GM19455 (cell line): ENCODE data around the gene TPD52L3.

Source experiments
- ATAC-seq: cut with Tn5 transposase; IDR thresholded peaks from one replicate; pipeline ENCODE4 v1.9.1; 2021; ENCODE audit not compliant: unreplicated experiment

Gene TPD52L3

DNA sequence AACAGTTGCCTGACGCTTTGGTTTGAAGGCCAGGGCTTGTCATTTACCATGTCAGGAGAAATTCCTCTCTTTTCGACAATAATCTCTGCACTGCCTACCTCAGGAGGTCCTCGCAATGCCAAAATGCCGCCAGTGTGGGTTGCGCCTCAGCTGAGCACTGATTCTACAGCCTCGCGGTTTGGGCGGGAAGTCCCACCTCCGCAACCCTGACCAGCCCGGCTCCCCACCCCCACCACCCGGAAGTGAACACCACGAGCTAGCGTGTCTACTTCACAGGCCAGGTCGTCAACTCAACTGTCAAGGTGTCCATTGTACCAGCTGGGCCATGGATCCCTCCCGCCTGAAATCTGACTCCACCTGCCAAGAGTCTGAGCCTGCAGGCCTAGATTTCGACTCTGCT lies at the start of gene TPD52L3:
Gene TPD52L3, plus strand, starts transcription at position 273 of the 400 bp plus-strand sequence. CDS start 221 bp downstream, outside the sequence.
- ATAC-seq = no peak

DNA sequence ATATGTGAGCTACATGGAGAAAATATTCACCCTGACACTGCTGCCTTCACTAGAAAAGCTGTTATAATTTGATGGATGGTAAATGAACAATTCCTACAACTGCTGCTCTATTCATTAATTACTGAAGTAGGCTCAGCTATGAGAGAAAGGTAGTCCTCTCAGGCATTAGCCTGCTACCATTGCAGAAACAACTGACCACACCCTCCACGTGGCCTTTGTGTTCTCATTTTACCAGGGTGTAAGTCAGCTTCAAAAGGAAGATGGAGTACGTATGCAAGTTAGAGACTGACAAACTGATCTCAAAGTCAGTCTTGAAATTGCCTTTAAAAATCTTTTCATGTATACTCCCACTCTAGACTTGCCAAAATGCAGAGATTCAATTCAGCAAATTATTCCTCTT lies 26.3 kb upstream of the TPD52L3 start:
- ATAC-seq = no peak

DNA sequence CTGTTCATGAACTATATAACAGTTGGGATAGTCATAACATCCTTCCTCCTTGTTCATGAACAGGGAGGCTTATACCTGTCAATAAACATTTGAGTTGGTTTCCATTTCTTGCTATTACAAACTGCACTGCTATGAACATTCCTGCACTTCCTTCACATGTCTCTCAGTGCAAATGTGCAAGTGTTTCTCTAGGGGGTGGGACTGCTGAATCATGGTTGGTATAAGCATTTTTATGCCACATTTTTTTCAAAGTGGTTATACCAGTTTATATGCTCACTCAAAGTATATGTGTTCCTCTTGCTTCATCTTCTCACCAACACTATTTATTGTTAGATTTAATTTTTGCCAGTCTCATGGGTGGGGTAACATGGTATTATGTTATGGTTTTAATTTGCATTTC lies 25.8 kb upstream of the TPD52L3 start:
- no peak for ATAC-seq

DNA sequence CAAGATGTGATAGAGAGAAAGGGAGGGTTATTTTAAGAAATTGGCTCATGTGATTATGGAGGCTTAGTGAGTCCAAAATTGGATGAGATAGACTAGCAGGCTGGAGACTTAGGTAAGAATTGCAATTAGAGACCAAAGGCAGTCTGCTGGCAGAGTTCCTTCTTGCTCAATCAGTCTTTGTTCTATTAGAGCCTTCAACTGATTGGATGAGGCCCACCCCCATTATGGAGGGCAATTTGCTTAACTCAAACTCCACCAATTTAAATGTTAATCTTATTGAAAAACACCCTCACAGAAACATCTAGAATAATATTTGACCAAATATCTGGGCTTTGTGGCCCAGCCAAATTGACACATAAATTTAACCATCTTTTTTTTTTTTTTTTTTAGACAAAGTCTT lies 23.9 kb upstream of the TPD52L3 start:
- no peak for ATAC-seq

DNA sequence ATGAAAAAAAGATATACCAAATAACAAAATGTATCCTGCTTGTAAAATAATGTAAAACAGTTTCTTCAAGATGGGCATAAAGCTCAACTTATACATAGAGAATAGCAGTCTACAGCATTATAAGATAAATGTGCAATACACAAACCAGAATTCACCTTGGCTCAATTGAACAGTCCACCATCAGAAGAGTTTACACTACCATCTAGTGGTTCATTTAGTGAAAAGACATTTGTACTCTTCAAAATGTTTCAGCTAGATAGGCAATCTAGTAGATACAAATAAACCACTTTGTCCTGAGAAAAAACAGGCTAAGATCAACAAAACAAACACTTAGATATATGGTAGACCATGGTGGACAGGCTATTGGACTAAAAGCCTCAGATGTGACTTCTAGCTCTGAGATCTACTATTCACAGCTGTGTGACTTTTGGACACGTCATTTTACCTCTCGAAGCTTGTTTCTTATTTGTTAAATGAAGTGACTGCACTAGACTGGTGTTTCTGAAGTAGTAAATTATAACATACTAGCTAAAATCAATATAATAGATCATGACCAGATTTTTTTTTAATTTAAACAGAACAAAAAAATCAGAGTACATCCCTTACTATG lies 22.1 kb upstream of the TPD52L3 start:
- no peak for ATAC-seq

DNA sequence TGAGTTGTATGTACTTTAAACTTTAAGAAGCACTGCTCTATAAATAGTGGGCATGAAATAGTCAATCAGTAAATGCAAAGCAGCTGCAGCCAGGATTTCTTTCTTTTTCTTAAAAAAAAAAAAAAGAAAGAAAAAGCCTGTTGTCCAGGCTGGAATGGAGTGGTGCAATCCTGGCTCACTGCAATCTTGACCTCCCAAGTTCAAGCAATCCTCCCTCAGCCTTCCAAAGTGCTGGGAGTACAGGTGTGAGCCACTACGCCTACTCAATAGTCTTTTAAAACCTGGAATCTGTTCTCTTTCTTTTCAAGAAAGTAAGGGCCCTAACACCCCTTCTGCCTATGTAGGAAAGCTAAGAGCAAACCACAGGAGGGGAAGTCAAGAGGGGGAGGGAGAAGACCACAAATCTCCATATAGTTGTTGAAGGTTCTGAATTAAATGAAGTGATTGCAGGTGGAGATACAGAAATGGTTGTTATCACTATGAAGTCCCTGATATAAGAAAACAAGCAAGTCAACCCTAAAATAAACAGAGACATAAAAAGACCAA lies 20.6 kb upstream of the TPD52L3 start:
- ATAC-seq = no peak

DNA sequence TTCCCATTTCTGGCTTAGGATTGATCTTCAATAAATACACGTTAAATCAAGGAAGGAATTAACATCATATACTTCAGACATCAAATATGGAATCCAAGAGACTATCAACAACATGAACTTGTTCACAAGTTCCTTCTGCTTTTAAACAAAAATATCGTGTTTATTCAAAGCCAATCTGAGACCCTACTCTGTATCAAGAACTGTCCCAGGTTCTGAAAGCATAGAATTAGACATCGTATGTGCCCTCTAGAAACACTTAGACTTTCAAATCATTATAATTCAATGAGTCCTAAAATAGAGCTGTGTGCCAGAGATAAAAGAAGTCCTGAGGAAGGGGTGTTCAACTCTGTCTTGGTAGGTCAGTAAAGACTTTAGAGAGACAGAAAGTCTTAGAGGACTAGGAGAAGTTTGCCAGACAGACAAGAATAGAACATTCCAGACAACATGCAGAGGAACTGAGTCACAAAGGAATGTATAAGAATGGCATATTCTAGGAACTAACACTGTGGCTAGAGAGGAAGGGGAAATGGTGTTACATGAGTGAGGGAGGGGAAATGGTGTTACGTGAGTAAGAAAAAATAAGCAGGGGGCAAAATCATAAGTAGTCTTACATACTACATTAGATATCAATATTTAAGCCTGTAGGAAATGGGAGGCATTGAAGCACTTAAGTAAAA lies 2.9 kb downstream of the TPD52L3 start:
- ATAC-seq = no peak

DNA sequence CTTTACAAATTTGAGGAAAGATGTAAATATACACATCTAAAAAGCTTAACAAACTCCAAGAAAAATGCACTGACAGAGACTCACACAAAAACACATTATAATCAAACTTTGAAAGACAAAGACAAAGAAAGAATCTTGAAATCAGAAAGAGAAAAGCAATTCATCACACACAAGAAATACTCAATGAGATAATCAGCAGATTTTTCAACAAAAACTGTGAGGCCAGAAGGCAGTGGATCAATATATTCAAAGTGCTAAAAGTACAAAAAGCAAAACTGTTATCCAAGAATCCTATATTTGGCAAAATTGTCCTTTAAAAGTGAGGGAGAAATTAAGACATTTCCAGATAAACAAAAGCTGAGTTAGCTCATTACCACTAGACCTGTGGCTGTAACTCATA lies 6.1 kb downstream of the TPD52L3 start:
- ATAC-seq = no peak

DNA sequence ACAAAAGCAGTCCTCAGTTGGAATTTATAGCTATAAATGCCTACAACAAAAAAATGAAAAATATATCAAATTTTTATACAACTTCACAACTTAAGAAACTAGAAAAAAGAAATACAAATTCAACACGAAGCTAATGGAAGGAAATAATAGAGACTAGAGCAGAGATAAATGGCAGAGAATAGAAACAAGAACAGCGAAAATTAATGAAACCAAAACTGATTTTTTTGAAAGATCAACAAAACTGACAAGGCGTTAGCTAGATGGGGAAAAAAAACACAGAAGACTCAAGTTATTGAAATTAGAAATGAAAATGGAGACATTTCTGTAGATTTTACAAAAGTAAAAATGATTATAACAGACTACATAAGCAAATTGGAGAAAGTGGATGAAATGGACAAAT lies 20.6 kb downstream of the TPD52L3 start:
- no peak for ATAC-seq

DNA sequence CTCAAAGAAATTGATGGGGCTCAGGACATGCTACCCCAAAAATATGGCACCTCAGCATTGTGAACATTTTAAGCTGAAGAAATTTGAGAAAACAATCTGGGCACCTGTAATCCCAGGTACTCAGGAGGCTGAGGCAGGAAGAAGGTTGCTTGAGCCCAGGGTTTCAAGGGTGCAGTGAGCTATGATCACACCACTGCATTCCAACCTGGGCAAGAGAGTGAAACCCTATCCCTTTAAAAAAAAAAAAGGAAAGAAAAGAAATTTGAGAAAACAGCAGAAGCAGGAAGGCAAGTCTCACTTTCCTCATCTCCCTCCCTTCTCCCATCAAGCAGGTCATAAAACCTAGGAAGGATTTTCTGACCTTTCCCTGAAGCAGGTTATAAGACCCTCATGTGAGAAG lies 23.6 kb downstream of the TPD52L3 start:
- no peak for ATAC-seq

DNA sequence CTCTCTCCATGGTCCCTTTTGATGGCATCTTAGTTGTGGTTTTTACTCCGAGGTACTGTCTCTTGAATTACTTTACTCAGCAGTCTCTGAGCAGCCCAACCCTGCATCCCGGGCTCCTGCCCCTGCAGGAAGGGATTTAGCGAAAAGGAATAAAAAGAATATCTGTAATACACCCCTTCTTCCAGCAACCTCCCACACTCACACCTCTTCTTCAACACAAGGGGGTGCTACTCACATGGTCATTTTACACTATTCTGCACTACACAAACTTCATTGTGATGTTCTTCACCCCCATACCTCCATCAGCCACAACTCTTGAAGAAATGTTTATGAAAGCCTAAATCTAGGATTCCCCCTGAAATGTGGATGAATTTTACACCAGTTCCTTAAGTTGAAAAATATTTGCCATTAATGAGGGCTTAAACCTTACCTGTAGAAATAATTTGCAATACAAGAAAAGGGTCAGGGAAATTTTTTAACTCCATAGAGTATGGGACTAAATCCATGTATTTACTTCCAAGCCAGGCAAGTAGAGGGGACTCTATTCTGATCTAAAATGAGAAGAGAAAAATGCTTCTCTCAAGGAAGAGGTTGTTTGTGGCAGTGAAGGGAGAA lies 26.0 kb downstream of the TPD52L3 start:
- peak; percentile 90 for ATAC-seq

DNA sequence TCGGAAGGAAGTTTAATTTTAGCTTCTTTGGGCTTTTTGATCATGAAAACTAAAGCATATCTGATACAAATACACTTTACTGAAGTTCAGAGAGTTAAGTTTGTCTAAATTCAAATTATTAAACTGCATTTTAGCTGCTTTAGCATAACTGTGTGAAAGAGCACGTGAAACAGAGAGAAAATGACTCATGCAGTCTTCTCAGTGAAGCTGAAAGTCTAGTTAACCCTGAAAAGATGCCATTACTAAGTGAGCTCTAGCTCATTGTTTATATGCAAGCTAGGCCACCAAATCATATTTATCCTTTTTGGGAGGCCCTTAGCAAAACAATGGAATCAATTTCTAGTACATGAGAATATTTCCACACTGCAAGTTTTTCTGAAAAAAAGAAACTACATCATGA lies 27.6 kb downstream of the TPD52L3 start:
- ATAC-seq = no peak

DNA sequence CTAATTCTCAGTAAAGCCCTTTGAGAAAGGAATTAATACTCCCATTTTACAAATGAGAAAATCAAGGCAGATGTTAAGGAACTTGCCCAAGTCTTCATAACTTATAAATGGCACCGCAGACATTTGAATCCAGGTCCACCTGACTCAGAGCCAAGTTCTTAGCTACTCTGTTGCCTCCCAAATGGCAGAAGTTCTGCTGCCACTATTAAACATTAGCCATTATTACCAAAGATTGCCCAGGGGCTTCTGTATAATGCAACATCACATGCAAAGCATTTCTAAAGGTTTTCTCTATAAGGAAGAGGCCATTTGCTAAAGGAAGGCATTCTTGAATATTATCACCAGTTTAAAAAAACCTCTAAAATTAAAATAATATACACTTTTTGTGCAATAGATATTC lies 28.3 kb downstream of the TPD52L3 start:
- no peak for ATAC-seq

DNA sequence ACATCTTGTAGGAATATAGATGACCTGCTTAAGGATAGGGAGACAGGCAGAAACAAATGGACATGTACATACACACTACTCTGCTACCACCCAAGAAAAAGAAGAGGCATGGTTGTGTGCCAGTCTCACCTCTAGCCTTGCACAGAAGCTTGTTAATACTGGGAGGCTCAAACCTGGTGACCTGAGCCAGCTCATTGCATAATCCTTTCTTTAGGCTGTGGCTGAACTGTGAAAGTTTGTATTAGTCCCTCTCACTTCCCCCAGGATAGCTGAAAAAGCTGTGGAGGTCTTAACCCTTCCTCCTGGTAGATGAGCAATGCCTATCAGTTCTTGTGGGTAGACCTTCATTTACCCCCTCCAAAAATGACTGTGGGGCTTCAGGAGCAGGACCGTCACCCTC lies 28.7 kb downstream of the TPD52L3 start:
- ATAC-seq = no peak

DNA sequence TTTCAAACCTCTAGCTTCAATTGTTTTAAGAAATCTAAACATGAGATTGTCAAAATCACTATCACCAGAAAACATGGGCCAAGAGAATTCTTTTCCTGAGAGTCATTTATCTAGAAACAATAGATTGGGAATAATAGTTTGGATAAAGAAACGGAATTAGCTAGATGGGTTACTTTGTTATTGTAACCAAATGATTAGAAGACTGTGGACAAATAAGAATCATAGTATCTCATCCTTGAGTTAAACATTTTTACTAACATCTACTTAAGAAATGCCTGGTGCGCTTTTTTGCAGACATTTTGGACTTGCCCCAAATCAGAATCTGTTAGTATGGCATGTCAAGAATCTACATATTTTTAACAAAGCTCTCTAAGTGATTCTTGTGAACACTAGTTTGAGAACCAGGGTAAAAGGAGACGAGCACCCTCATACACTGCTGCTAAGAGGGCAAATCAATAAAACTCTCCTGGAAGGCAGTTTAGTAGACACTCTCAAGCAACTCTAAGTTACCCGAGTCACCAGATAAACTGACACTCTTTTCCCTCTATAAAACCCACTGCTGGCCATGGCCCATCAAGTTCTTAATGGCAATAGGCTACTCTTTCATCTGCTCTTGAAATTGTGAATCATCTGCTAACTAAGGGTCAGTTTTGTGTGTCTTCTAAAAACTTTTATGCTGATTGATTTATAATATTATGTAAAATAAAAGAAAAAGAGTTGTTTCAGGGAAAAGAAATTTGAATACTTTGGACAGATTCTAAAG lies 39.1 kb downstream of the TPD52L3 start:
- ATAC-seq = no peak

DNA sequence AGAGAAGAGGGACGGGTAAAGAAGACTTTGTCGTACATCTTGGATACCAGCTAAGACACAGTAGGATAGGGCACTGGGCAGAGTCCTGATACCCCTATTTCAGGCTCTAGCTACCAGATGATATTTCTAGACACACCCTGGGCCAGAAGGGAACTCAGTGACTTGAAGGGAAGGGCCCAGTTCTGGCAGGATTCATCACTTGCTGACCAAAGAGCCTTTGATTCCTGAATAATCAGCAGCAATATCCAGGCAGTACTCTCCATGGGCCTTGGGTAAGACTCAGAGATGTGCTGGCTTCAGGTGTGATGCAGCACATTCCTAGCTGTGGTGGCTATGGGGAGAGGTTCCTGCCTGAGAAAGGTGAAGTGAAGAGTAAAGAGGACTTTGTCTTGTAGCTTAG lies 40.7 kb downstream of the TPD52L3 start:
- ATAC-seq = no peak
